ENCODE measurements around the gene FRRS1L. TPM values are rescaled to one million over a fixed set of nuclear protein-coding genes. Genes with fewer than 3 reads are reported as not detected.

Gene FRRS1L
- 0.50 TPM in 1 of 2 replicates, not detected in the other for total RNA-seq

GRCh38 chr9:109166771-109167601 is at the start of gene FRRS1L:
TSS of gene FRRS1L (minus strand) at chr9:109167249. CDS start at chr9:109167138, 111 bp downstream.
- no peak for DNase-seq (ENCODE audit: low read depth)

DNA sequence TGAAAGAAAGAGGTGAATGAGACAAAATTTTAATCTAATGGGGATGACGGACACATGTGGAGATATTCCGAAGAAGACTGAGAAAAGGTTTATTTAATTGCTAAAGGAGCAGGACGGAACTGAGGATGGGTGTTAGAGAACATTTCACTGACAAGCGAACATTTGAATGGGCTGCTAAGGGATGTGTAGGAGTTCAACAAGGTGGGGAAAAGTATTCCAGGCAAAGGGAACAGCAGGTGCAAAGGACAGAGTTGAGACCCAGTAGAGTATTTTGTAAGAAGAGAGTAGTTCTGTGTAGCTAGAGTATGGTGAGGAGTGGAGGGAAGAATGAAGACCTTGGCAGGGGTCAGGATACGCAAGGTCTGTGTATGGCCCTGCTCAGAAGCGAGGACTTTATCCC is 47.4 kb upstream of the FRRS1L start:
- DNase-seq (ENCODE audit: low read depth) = no peak

DNA sequence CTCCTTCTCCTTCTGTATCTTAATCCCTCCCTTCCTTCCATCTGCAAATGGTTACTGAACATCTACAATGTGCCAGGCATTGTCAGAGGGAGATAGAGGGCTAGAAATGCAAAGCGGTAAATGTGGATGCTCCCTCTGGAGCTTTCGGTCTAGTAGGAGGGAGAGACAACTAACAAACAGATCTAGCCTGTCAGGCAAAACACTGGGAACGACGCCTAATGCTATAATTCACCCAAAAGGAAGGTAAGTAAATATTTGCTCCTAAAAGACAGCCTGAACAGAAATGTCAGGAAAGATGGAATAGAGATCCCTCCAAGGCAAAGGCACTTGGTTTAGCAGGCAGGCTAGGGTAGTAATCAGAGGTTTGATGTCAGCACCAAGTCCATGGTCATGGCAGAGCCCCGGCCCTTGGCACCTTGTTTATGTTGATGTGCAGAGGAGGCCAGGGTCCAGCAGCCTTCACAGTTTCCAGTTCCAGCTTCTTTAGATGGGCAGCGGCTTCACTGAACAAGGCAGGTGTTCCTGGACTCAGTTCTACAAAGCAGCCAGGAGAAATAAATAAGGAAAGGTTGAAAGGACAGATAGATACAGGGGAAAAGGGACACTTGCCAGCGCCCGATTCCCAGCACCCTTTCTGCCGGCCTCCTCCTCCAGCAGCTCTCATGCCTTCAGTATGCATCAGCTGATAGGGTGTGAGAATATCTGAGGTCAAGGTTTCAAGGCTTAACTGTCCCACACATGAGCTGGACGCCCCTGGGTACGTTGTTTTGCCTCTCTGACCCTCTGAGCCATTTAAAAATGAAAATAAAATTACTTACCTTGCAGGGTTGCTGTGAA is 46.5 kb upstream of the FRRS1L start:
- DNase-seq (ENCODE audit: low read depth) = no peak

DNA sequence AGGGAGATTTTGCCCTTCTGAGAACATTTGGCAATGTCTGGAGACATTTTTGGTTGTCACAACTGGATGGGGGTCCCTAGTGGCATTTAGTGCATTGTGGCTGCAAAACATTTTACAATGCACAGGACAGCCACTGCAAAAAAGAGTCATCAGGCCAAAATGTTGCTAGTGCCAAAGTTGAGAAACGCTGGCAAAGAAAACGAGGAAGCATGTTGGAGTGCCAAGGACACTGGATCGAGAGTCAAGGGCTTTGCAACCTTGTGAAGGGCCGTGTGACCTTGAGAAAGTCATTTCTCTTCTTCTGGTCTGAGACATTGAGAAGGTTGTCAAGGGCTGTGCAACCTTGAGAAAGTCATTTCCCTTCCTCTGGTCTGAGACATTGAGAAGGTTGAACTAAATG is 45.7 kb upstream of the FRRS1L start:
- no peak for DNase-seq (ENCODE audit: low read depth)

- DNase-seq (ENCODE audit: low read depth) = no peak
These were observed 39.6 kb upstream of the FRRS1L start for GRCh38 chr9:109206670-109207069.

- DNase-seq (ENCODE audit: low read depth) = no peak
These were observed 38.5 kb upstream of the FRRS1L start for GRCh38 chr9:109205526-109205925.

GRCh38 chr9:109203761-109204360 is 36.8 kb upstream of the FRRS1L start:
- DNase-seq (ENCODE audit: low read depth) = no peak

DNA sequence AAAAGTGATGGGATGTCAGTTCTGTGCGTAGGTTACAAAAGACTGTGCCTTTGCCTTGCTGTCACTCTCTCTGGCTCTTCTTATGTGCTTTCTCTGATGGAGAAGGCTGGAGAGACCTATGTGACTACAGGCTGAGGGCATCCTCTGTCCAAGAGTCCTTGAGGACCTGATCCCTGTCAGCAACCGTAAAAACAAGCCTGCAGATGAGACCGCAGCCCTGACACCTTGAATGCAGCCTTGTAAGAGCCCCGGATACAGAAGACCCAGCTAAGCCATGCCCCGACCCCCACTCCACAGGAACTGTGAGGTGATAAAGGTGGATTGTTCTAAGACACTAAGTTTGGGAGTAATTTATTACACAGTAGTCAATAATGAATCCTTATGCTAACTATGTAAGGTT is 32.6 kb upstream of the FRRS1L start:
- DNase-seq (ENCODE audit: low read depth) = no peak

GRCh38 chr9:109198736-109199382 is 31.8 kb upstream of the FRRS1L start:
- DNase-seq (ENCODE audit: low read depth) = peak; percentile 3

- no peak for DNase-seq (ENCODE audit: low read depth)
These were observed 27.0 kb upstream of the FRRS1L start for GRCh38 chr9:109193974-109194556.

DNA sequence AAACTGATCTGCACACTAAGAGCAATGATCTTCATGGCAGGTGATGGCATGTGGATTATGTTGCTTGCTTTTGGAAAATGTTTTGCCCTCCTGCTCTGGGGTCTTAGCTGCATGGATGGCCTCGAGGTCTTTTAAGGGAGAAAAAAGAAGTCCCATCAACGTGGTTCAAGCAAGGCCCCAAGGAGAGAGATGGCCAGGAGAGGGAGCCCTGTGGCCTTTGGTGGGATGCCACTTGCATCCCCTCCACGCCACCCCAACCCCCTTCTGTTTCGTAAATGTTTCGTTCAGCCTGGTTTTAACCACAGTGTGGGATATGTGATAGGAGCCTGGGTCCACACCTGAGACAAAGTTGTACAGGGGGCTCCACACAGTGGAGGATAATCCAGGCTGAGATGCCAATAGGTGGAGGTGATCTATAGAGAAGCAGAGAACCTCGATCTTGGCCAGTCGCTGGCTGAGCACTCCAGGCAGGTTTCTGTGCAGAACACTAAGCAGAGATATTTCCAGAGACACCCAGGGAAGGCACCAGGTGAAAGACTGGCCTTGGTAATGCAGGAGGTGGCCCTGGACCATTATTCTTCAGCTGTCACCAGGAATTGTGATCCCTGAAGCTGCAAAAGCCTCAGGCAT is 25.8 kb upstream of the FRRS1L start:
- DNase-seq (ENCODE audit: low read depth) = peak; percentile 4

DNA sequence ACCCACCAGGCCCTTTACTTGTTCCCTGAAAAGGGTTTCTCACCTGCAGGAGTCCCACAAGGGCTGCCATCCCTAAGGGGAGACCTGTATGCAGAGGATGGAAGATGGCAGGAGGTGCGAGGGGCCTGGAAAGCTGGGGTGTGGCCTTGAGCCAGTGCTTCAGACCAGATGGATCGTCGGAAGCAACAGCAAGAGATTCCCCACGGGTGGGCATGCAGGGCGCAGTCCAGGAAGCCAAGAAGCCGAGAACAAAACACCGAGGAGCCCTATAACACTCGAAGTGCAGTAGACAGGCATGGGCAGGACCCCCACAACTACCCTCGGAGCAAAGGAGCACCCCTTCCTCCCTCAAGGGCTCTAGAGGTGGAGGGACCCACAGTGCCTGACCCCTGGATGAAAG is 24.7 kb upstream of the FRRS1L start:
- no peak for DNase-seq (ENCODE audit: low read depth)

DNA sequence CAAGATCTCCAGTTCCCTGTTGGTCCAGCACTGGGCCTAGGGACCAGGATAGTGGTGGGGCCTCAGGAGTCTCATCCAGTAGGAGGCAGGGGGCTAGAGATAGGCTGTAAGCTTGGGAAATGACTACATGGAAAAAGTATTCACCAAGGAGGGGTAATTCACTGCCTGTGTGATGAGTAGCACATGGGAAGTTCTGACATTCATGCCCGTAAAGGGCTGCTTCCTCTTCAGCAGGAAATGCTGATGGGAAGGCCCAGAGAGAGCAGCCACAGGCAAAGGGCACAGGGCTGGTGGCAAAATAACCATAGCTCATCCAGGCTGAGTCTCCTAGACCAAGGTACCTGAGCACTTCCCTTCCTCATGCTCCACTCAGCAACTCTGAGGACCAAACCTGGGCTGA is 23.1 kb upstream of the FRRS1L start:
- no peak for DNase-seq (ENCODE audit: low read depth)

DNA sequence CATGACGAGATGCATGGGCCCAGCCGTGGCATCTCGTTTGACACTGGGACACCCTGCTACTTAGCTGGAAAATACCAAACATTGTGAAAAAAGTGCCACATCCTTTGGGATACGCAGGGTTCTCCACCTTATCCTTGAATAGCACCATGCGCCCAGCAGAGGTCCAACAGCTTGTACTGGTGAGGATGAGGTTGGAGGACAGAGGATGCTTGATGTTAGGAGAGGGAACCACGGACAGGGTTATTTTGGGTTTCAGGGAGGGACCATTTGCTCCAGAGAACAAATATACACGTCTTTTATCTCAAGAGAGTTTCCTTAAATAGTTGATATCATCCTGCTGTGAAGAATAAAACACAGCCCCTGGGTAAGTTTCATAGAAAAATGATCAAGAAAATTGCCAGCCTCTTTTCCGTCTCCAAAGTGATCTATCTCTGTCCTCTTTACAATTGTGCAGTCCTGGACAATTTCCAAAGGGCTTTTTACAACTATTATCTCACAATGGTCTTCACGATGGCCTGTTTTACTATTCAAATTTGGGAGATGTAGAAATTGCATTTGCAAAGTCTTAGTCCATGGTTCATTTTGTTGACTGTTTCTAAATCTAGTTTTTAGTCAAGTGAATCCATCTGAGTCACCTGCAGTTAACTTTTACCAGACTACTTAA is 19.9 kb upstream of the FRRS1L start:
- no peak for DNase-seq (ENCODE audit: low read depth)

DNA sequence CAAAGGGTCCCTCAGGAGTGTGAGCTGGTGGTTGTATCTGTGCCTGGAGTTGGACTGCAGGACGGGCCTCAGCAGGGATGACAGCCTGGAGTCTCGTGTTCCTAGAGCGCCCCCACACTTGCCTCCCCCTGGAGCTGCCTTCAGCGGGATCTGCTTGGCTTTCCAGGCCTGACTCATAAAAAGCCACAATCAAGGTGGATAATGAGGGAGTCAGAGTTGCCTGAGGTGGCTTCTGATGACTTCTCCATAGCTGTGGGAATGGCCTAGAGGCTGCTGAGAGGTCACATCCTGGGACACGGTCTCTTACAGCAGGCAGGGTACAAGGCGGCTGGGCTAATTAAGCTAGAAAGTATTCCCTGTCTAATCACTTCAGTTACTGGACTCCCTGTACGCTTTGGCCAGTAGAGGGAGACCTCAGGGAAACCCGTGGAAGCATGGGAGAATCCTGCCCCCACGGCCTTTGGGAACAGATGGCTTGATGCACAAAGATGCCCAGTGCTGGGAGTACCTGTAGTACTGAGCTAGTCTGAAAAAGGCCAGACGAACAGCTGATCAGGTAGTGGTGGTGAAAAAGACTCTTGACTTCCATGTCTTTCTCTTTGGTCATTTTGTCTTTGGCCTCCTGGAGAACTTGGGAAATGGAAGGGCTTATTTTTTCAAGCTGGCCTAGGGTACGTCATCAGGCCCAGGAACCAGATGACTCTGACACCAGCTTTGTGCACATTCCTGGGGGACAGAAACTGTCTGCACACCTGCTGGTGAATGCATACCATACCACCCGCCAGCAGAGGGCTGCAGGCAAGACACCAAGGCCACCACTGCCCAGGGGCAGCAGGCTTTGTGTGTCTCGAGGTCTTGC is 16.1 kb upstream of the FRRS1L start:
- DNase-seq (ENCODE audit: low read depth) = peak; percentile 29

DNA sequence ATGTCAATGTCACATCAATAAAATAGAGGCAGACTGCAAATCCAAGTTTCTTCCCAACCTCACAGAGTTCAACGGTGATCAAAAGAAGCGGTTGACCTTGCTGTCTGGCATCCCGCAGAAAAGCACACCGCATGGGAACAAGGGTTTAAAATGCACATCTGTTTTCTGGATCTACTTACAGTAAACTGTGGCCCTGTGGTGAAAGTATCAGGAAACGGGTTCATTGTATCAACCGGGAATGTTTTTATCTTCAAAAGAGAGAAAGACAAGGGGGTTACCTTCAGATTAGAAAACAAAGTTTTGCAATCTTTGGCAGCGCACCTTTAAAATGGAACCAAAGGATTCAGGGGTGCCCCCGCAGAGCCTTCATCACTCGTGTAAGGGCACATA is 15.5 kb upstream of the FRRS1L start:
- no peak for DNase-seq (ENCODE audit: low read depth)

GRCh38 chr9:109181284-109181683 is 14.2 kb upstream of the FRRS1L start:
- DNase-seq (ENCODE audit: low read depth) = no peak

GRCh38 chr9:109179801-109180523 is 12.9 kb upstream of the FRRS1L start:
- no peak for DNase-seq (ENCODE audit: low read depth)

DNA sequence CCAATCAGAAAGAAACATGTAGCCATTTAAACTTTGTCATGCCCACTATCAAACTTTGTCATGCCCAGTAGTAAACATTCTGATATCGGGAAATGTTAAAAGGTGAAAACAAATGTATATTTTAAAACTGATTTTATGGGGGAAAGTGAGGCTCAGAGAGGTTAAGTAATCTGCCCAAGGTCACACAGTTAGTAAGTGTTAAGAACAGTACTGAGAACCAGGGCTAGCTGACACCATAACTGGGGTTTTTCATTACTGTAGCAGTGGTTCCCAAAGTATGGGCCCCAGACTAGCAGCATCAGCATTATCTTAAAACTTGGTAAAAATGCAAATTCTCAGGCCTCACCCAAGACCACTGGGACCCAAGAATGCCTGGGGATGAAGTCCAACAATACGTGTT is 9.9 kb upstream of the FRRS1L start:
- DNase-seq (ENCODE audit: low read depth) = no peak
